Mucosa of gallbladder (tissue), 1 donor: ENCODE results near the gene MYO1D. TPM values are rescaled to one million over a fixed set of nuclear protein-coding genes. Genes with fewer than 3 reads are reported as not detected.
"Not testable (repeated sequence)": the region's sequence is repeated elsewhere in the genome, so short reads cannot be mapped to it uniquely, and the experiment has no call there.

Source experiments
- DNase-seq: peaks from one replicate; pipeline ENCODE4 v3.0.0-alpha.2; 2020; ENCODE audit warnings: low spot score
- total RNA-seq: library from RNA; stranded (reverse); gene quantifications from one replicate; pipeline ENCODE4 v1.2.1, GENCODE V29; 2021
- donor health status: DM: no; HTN: no; CAD: no.

Gene MYO1D
- total RNA-seq, 1 donor from 2014 or later = 150 TPM

GRCh38 chr17:32855620-32856019 is 21.3 kb downstream of the MYO1D start:
- no peak for DNase-seq

GRCh38 chr17:32854832-32855389 is 22.0 kb downstream of the MYO1D start:
- DNase-seq = no peak

GRCh38 chr17:32854207-32854606 is 22.7 kb downstream of the MYO1D start:
- no peak for DNase-seq

- DNase-seq = no peak
These were observed 24.1 kb downstream of the MYO1D start for GRCh38 chr17:32852811-32853210.

- no peak for DNase-seq
These were observed 27.0 kb downstream of the MYO1D start for GRCh38 chr17:32849879-32850278.

GRCh38 chr17:32847977-32848376 is 28.9 kb downstream of the MYO1D start:
- no peak for DNase-seq

- no peak for DNase-seq
These were observed 30.8 kb downstream of the MYO1D start for GRCh38 chr17:32846143-32846542.

GRCh38 chr17:32840241-32840640 is 36.7 kb downstream of the MYO1D start:
- no peak for DNase-seq

- DNase-seq = no peak
These were observed 40.4 kb downstream of the MYO1D start for GRCh38 chr17:32836527-32836926.

- DNase-seq = no peak
These were observed 41.6 kb downstream of the MYO1D start for GRCh38 chr17:32835291-32835761.

GRCh38 chr17:32834104-32834503 is 42.8 kb downstream of the MYO1D start:
- no peak for DNase-seq

- no peak for DNase-seq
These were observed 43.4 kb downstream of the MYO1D start for GRCh38 chr17:32833526-32833925.

- no peak for DNase-seq
These were observed 43.8 kb downstream of the MYO1D start for GRCh38 chr17:32833076-32833475.

- DNase-seq = no peak
These were observed 45.2 kb downstream of the MYO1D start for GRCh38 chr17:32831627-32832243.

GRCh38 chr17:32831223-32831622 is 45.7 kb downstream of the MYO1D start:
- DNase-seq = no peak

GRCh38 chr17:32828822-32829221 is 48.1 kb downstream of the MYO1D start:
- no peak for DNase-seq

GRCh38 chr17:32827227-32827626 is 49.7 kb downstream of the MYO1D start:
- DNase-seq = no peak

- DNase-seq = no peak
These were observed 50.8 kb downstream of the MYO1D start for GRCh38 chr17:32826076-32826475.

- no peak for DNase-seq
These were observed 52.6 kb downstream of the MYO1D start for GRCh38 chr17:32824334-32824733.

- no peak for DNase-seq
These were observed 53.9 kb downstream of the MYO1D start for GRCh38 chr17:32822996-32823395.

- DNase-seq = not testable (repeated sequence)
These were observed 54.7 kb downstream of the MYO1D start for GRCh38 chr17:32821987-32822934.

GRCh38 chr17:32820440-32820839 is 56.5 kb downstream of the MYO1D start:
- no peak for DNase-seq

- DNase-seq = no peak
These were observed 57.1 kb downstream of the MYO1D start for GRCh38 chr17:32819787-32820186.
